ENCODE data around the gene EP300. TPM values are rescaled to one million over a fixed set of nuclear protein-coding genes. Genes with fewer than 3 reads are reported as not detected.

EP300 gene
- total and polyA plus RNA-seq, 5 donors = 13.2 to 38.0 (median 33.8) TPM

Other genes starting within 250 kb of the EP300 start
- 100 to 1,000 TPM; 178 to 223 (median 202) TPM for gene ST13, start 236.0 kb upstream of the EP300 start, total RNA-seq
- gene ST13, start 236.0 kb upstream of the EP300 start, polyA plus RNA-seq = 71.1 TPM
- gene XPNPEP3, start 235.4 kb upstream of the EP300 start, total RNA-seq = 10 to 100 TPM; 17.3 to 25.6 (median 22.2) TPM
- gene XPNPEP3, start 235.4 kb upstream of the EP300 start, polyA plus RNA-seq = 7.1 TPM
- gene DNAJB7, start 230.5 kb upstream of the EP300 start, total RNA-seq = not detected
- not detected for gene DNAJB7, start 230.5 kb upstream of the EP300 start, polyA plus RNA-seq
- 10 to 100 TPM; 52.6 to 65.6 (median 58.2) TPM for gene RBX1, start 141.2 kb upstream of the EP300 start, total RNA-seq
- gene RBX1, start 141.2 kb upstream of the EP300 start, polyA plus RNA-seq = 102 TPM
- gene L3MBTL2, start 112.7 kb downstream of the EP300 start, total RNA-seq = 10 to 100 TPM; 17.5 to 18.6 (median 18.2) TPM
- gene L3MBTL2, start 112.7 kb downstream of the EP300 start, polyA plus RNA-seq = 9.6 TPM
- gene CHADL, start 148.3 kb downstream of the EP300 start, total RNA-seq = 10 to 100 TPM; 15.5 to 25.7 (median 21.8) TPM
- gene CHADL, start 148.3 kb downstream of the EP300 start, polyA plus RNA-seq = 39.2 TPM
- 10 to 100 TPM; 26.0 to 38.5 (median 33.4) TPM for gene RANGAP1, start 193.6 kb downstream of the EP300 start, total RNA-seq
- 26.9 TPM for gene RANGAP1, start 193.6 kb downstream of the EP300 start, polyA plus RNA-seq
- gene ZC3H7B, start 208.9 kb downstream of the EP300 start, total RNA-seq = 10 to 100 TPM; 35.4 to 43.5 (median 39.2) TPM
- 35.2 TPM for gene ZC3H7B, start 208.9 kb downstream of the EP300 start, polyA plus RNA-seq

Measured in right cardiac atrium (tissue), 5 donors.